SK-N-SH (cell line): ENCODE data around the gene WDR7. TPM values are rescaled to one million over a fixed set of nuclear protein-coding genes. Genes with fewer than 3 reads are reported as not detected.

Experiments
- CTCF ChIA-PET: fragments of 300-600, 350-600 bp; formaldehyde crosslinking; extraction: SDS; loops from one replicate; lab custom pipeline; 2021; lab: Yijun Ruan, JAX
- POLR2A ChIA-PET: fragments of 350-600 bp; sonication (Branson Sonifier 250); formaldehyde crosslinking; extraction: SDS; loops from one replicate; lab custom pipeline; 2020; ENCODE audit warnings: antibody characterized with exemption, inconsistent platforms; lab: Yijun Ruan, JAX
- DNase-seq: peaks from one replicate; pipeline ENCODE4 v3.0.0; 2012
- H2AFZ ChIP-seq: fragments of 200-600 bp; sonication (generic); 2 replicates; pipeline ENCODE4 v1.8.1; 2016; ENCODE audit warnings: antibody characterized with exemption, mild to moderate bottlenecking, low read depth
- H3F3A ChIP-seq: fragments of 200-600 bp; sonication (generic); replicated peaks from 2 replicates; pipeline ENCODE3; 2016; ENCODE audit warnings: antibody characterized with exemption, mild to moderate bottlenecking; ENCODE audit not compliant: insufficient read depth
- H3K27ac ChIP-seq, 2 experiments: fragments of 200-500 bp in 1 of 2; fragments of 200-600 bp in 1 of 2; sonication (Bioruptor generic) in 1 of 2; sonication (generic), shearing (Covaris generic) in 1 of 2; 2 replicates each; pipeline versions ENCODE4 v1.5.1 to v1.6.1; 2014 to 2016; ENCODE audit warnings: low read depth in 2 of 2, inconsistent platforms in 1 of 2, low read length in 1 of 2, mild to moderate bottlenecking in 1 of 2, mixed read lengths in 1 of 2
- H3K27me3 ChIP-seq: fragments of 200-600 bp; sonication (generic), shearing (Covaris generic); 2 replicates; pipeline ENCODE4 v1.6.1; 2016; ENCODE audit warnings: mixed run types; ENCODE audit not compliant: insufficient read depth
- H3K36me3 ChIP-seq, 2 experiments: fragments of 200-500 bp in 1 of 2; fragments of 200-600 bp in 1 of 2; sonication (Bioruptor generic) in 1 of 2; sonication (generic) in 1 of 2; replicated peaks in 1 of 2; 2 replicates each; pipeline versions ENCODE3 to v1.5.1; 2014 to 2016; ENCODE audit warnings: low read length in 1 of 2, mild to moderate bottlenecking in 1 of 2; ENCODE audit not compliant: insufficient read depth in 2 of 2, control insufficient read depth in 1 of 2
- H3K4me1 ChIP-seq, 2 experiments: fragments of 200-500 bp in 1 of 2; fragments of 200-600 bp in 1 of 2; sonication (Bioruptor generic) in 1 of 2; sonication (generic), shearing (Covaris generic) in 1 of 2; 2 replicates each; pipeline versions ENCODE4 v1.5.1 to v1.6.1; 2014 to 2016; ENCODE audit warnings: low read depth in 1 of 2, low read length in 1 of 2, mixed run types in 1 of 2; ENCODE audit not compliant: insufficient read depth in 2 of 2, control insufficient read depth in 1 of 2
- H3K4me2 ChIP-seq: fragments of 200-600 bp; sonication (generic), shearing (Covaris generic); 2 replicates; pipeline ENCODE4 v1.6.1; 2017; ENCODE audit warnings: mixed run types
- H3K4me3 ChIP-seq, 2 experiments: fragments of 200-500 bp in 1 of 2; fragments of 200-600 bp in 1 of 2; sonication (Bioruptor generic) in 1 of 2; sonication (generic), shearing (Covaris generic) in 1 of 2; 2 replicates each; pipeline versions ENCODE4 v1.5.1 to v1.8.1; 2014 to 2016; ENCODE audit warnings: low read depth in 2 of 2, inconsistent platforms in 1 of 2, low read length in 1 of 2, mild to moderate bottlenecking in 1 of 2, mixed read lengths in 1 of 2, moderate library complexity in 1 of 2
- H3K79me2 ChIP-seq: fragments of 200-600 bp; sonication (generic); 2 replicates; pipeline ENCODE4 v1.8.1; 2017; ENCODE audit warnings: mild to moderate bottlenecking; ENCODE audit not compliant: insufficient read depth
- H3K9ac ChIP-seq: fragments of 200-600 bp; sonication (generic); 2 replicates; pipeline ENCODE4 v1.6.1; 2017; ENCODE audit warnings: mixed run types
- H3K9me2 ChIP-seq: fragments of 200-600 bp; sonication (generic); 2 replicates; pipeline ENCODE4 v1.6.1; 2017; ENCODE audit warnings: mixed run types
- H3K9me3 ChIP-seq: fragments of 200-600 bp; sonication (generic); 2 replicates; pipeline ENCODE4 v1.6.1; 2017; ENCODE audit warnings: mixed run types, mild to moderate bottlenecking, moderate library complexity
- H4K20me1 ChIP-seq: fragments of 200-600 bp; sonication (generic); 2 replicates; pipeline ENCODE4 v1.6.1; 2017; ENCODE audit warnings: mild to moderate bottlenecking, mixed run types; ENCODE audit not compliant: insufficient read depth
- CHD2 ChIP-seq: fragments of 150-350 bp; IDR thresholded peaks from 2 replicates; pipeline ENCODE4 v1.6.1; 2018; ENCODE audit warnings: low read length; ENCODE audit not compliant: partially characterized antibody
- CTCF ChIP-seq: fragments of 200-600 bp; sonication (generic); IDR thresholded peaks from 2 replicates; pipeline ENCODE4 v1.6.1; 2017; ENCODE audit warnings: antibody characterized with exemption, mild to moderate bottlenecking, moderate library complexity
- JUND ChIP-seq: IDR thresholded peaks from 2 replicates; pipeline ENCODE4 v1.4.0; 2012
- MXI1 ChIP-seq: IDR thresholded peaks from 2 replicates; pipeline ENCODE4 v1.6.1; 2012; ENCODE audit warnings: mild to moderate bottlenecking, low read depth, low read length, improper control_type of control experiment
- NFIC ChIP-seq: IDR thresholded peaks from 2 replicates; pipeline ENCODE4 v1.4.0; 2012; ENCODE audit warnings: borderline replicate concordance
- NRF1 ChIP-seq: IDR thresholded peaks from 2 replicates; pipeline ENCODE4 v1.6.1; 2012; ENCODE audit warnings: low read depth, mild to moderate bottlenecking, low read length
- POLR2AphosphoS5 ChIP-seq: IDR thresholded peaks from 2 replicates; pipeline ENCODE4 v1.6.1; 2012; ENCODE audit warnings: low read depth, low read length
- RAD21 ChIP-seq: IDR thresholded peaks from 2 replicates; pipeline ENCODE4 v1.6.1; 2012; ENCODE audit warnings: mild to moderate bottlenecking, low read length
- RCOR1 ChIP-seq: fragments of 150-350 bp; IDR thresholded peaks from 2 replicates; pipeline ENCODE4 v1.6.1; 2017; ENCODE audit warnings: antibody characterized with exemption, low read length
- TCF12 ChIP-seq: IDR thresholded peaks from 2 replicates; pipeline ENCODE4 v1.4.0; 2012
- TEAD4 ChIP-seq: IDR thresholded peaks from 2 replicates; pipeline ENCODE4 v1.4.0; 2012; ENCODE audit warnings: mild to moderate bottlenecking, borderline replicate concordance; ENCODE audit not compliant: insufficient read depth
- YY1 ChIP-seq: IDR thresholded peaks from 2 replicates; pipeline ENCODE4 v1.4.0; 2012; ENCODE audit warnings: low read depth, mild to moderate bottlenecking
- ZBTB33 ChIP-seq: IDR thresholded peaks from 2 replicates; pipeline ENCODE4 v1.4.0; 2012; ENCODE audit warnings: low read depth, borderline replicate concordance
- WGBS: methylation state at CpG from one replicate; pipeline ENCODE4 v1.1.6; 2017; ENCODE audit warnings: low lambda C conversion rate; 5-methylcytosine and 5-hydroxymethylcytosine counted together
- polyA plus RNA-seq, 3 experiments: library from polyadenylated mRNA; depleted of rRNA; stranded (reverse); fragments of >200 nt; gene quantifications; 2 replicates each; pipeline ENCODE4 v1.2.3, GENCODE V29; 2012

Gene WDR7
- polyA plus RNA-seq, 1 of the 3 experiments (the other 2 are of a cell fraction), result 4.1 TPM

GRCh38 chr18:56647071-56647470 is 4.1 kb upstream of the WDR7 start (continued):
- TF ChIP-seq ZBTB33, result no peak
- no peak for TF ChIP-seq POLR2AphosphoS5
- TF ChIP-seq, all 33 proteins: peak for 0

GRCh38 chr18:56647951-56648893 is 2.9 kb upstream of the WDR7 start:
- TF ChIP-seq CTCF (no peak), JUND (no peak), RCOR1 (no peak)
- TF ChIP-seq, all 33 proteins: peak for 0
- Histone ChIP-seq H3K36me3 (no peaks in the 10 kb centered on the region), H3K9me2 (no peaks in the 10 kb centered on the region), H3K9ac (no peak overlapping the region), H4K20me1 (no peaks in the 10 kb centered on the region), H3K9me3 (no peaks in the 10 kb centered on the region), H3K27me3 (no peaks in the 10 kb centered on the region), H3K4me2 (no peak overlapping the region), H3K27ac (no peak overlapping the region), H3K4me1 (peaks cover 0 to 13% of the 10 kb centered on the region in 2 experiments; a peak in 2 of 4 replicates), H3K79me2 (peaks cover 18% of the 10 kb centered on the region), H2AFZ (no peak overlapping the region), H3K4me3 (no peak overlapping the region), H3F3A (no peaks in the 10 kb centered on the region)
- no peak for DNase-seq
- CTCF ChIA-PET, result interaction anchor here (0.6 kb wide), 1 partner anchor 155 kb away, joined by 3 read pairs; no protein-coding TSS in a partner anchor
- POLR2A ChIA-PET, result no interaction called here
- WGBS, result 86% methylated on average over 3 of the region's 3 CpGs

GRCh38 chr18:56649996-56650395 is 1.2 kb upstream of the WDR7 start:
- peak overlapping the region; percentile 98; the same call in 1 of the 2 replicates for H2AFZ ChIP-seq
- H3K9me2 ChIP-seq, result no peaks in the 10 kb centered on the region
- H4K20me1 ChIP-seq, result no peaks in the 10 kb centered on the region
- no peaks in the 10 kb centered on the region for H3K9me3 ChIP-seq
- H3K27me3 ChIP-seq, result no peaks in the 10 kb centered on the region
- no peak overlapping the region for H3K4me2 ChIP-seq
- 92% methylated on average over 1 of the region's 1 CpG for WGBS
- H3F3A ChIP-seq, result no peaks in the 10 kb centered on the region
- ChIA-PET CTCF (interaction anchor here (1.4 to 2.4 kb wide), 2 partner anchors 9 to 53 kb away, joined by 7 to 15 read pairs; no protein-coding TSS in a partner anchor), POLR2A (no interaction called here)
- no peak overlapping the region for H3K4me3 ChIP-seq
- DNase-seq, result no peak
- H3K4me1 ChIP-seq, result peaks cover 0 to 13% of the 10 kb centered on the region in 2 experiments; a peak in 2 of 4 replicates
- no peaks in the 10 kb centered on the region for H3K36me3 ChIP-seq
- H3K27ac ChIP-seq, result no peak overlapping the region
- TF ChIP-seq RAD21 (no peak), POLR2AphosphoS5 (no peak), CHD2 (no peak), NRF1 (no peak), YY1 (no peak), NFIC (no peak), TCF12 (no peak), TEAD4 (no peak), MXI1 (no peak)
- peaks cover 36% of the 10 kb centered on the region for H3K79me2 ChIP-seq
- H3K9ac ChIP-seq, result no peak overlapping the region
